Stimulated activated CD4-positive, alpha-beta T cell treated with anti-CD3 and anti-CD28 coated beads, Interleukin-1b, Interleukin-23, amount 100 ng/mL, for 4 hours (primary cell): ENCODE data around the gene TRMT11.

Experiments used
- DNase-seq, 2 donors: peaks; one replicate each; pipeline ENCODE4 v3.0.0-alpha.2; 2020; ENCODE audit warnings: low read depth in 2 of 2

Gene TRMT11

DNA sequence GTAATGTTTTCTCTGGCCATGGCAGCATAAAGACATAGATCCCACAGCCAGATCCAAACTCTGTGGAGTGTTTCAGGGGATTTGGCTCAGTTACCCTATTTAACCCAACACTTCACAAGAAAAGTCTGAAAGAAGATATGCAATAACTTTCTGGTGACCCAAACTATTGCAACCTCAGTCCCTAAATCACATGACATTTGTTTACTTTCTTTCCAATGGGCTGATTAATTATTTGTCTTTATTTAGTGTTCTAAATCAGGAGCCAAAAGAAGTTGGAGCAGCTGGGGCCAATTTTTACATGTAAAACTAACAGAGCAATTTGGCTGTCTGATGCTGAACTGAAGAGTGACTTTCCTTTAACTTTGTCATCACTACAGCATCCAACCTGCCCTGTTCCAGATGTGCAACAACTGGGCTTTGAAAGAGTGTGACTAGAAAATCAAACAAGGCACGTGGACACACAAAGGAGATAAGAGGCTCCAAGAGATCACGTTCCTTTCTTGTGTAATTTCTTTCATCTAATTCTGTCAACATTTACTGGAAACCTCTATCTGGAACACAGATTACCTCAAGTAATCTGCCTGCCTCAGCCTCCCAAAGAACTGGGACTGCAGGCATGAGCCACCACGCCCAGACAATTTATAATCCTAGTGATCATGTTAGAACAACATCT is 90.8 kb downstream of the TRMT11 start:
- no peak for DNase-seq

DNA sequence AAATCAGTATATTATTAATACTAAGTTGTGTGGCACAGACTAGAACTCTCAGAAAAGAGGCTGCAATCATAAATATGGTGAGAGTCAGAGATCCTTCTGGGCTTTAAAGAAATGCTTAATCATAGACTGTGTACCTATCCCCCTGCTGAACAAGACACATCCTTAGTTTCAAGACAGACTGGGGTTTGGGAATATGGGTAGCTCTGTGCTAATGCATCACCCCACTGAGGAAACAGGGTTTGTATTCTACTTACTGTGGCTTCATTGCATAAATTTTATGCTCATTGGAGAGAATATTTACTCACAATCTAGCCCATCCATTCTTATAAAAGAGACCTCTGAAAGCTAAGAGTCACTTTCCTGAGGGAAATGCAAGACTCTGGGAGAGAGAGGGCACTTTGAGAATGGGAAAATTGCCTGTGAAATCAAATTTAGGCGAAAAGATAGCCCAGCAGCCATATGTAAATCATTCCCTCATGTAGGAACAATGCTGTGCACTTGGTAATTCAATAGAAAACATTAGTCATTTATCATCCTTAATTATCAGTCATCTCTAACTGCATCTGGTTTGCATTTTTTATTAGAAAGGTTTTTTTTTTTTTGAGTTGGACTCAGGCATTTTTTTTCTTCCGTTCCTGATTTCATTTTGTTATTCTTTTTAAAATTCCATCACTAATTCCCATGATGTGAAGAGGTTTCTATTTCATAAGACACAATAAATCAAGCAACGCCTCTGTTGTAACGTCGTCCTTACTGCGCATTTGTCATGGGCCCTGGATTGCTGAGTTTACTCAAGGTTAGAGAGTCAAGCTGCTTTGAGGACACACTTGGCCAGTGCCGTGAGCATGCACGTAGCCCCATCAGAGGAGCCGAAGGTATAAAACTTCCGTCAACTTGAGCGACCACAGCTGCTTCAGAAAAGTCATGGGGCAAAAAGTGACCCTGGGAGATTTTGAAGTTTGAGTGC is 91.8 kb downstream of the TRMT11 start:
- DNase-seq, result no peak

DNA sequence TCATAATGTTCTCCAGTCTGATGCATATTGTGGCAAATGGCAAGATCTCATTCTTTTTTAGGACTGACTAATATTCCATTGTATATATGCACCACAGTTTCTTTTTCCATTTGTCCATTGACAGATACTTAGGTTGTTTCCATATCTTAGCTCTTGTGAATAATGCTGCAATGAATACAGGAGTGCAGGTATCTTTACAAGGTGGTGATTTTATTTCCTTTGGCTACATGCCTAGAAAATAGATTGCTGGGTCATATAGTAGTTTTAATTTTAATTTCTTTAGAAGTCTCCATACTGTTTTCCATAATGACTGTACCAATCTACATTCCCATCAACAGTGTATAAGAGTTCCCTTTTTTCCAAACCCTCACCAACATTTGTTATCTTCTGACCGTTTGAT is 97.5 kb downstream of the TRMT11 start:
- DNase-seq, result no peak

DNA sequence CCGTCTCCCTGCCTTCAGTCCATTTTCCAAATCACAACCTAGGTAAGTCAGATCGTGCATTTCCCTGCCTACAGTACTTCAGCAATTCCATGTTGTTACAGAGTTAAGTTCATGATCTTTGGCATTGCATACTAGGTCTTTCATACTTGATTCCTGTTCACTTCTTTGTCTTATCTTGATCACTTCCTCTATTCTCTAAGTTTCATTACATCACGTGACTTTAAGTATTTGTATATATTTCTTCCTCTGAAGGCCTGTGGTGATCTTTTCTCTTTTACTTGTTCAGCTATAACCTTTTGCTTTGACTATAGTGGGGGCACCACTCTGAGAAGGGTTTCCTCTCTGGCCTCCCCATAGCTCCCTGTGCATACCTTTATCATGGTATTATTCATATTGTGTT is 100.2 kb downstream of the TRMT11 start:
- DNase-seq, result no peak
